HUDEP-2 (cell line): ENCODE results near the gene MYL3.

Experiments used
- DNase-seq, 76 experiments: peaks; one replicate each; lab custom pipeline; 2025; ENCODE audit not compliant: unreplicated experiment in 76 of 76; lab: John Stamatoyannopoulos, UW

The MYL3 gene

DNA sequence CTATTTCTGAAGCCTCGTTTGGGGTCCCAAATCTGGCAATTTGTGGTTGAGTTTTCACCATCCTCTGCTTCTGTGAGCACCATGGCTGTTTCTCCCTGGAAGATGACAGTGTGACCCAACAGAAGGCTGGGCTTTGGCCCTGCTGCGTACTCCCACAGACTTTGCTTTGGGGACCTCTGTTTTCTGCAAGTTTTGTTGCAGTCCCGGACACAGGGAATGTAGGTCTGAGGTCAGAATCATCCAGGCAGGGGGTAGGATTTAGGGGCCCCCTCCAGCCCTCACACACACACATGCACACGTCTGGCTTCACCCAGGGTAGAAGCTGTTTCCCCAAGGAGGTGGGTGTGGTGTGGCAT lies 20.6 kb upstream of the MYL3 start:
- no peak for DNase-seq

DNA sequence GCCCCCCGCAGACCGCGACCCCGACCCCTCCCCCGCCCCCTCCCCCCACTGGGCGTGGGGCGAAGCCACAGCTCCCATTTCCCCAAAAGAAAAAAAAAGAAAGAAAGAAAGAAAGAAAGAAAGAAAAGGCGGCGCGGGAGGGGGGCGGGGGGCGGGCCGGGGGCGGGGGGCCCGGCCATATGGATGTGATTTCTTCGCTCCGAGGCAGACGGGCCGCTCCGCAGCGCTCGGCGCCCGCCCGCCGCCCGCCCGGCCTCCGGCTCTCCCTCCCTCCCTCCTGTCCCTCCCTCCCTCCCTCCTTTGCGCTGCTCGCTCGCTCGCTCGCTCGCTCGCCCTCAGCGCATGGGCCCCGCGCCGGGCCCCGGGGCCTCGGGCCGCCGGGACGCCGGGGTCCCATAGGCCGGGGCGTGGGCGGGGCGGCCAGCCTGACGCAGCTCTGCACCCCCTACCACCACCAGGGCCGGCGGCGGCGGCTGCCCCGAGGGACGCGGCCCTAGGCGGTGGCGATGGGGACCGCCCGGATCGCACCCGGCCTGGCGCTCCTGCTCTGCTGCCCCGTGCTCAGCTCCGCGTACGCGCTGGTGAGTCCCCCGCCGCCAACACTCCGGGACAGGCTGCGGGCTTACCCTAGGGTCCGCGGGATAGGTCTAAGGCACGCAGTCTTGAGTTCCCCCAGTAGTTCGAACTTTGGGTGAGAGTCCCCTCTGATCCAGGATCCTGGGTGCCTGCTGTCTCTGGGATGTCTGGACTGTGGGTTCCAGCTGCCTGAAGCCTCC lies 20.0 kb upstream of the MYL3 start:
- peak in 5 of 76 experiments; percentile 3 to 17 (median 9) for DNase-seq

DNA sequence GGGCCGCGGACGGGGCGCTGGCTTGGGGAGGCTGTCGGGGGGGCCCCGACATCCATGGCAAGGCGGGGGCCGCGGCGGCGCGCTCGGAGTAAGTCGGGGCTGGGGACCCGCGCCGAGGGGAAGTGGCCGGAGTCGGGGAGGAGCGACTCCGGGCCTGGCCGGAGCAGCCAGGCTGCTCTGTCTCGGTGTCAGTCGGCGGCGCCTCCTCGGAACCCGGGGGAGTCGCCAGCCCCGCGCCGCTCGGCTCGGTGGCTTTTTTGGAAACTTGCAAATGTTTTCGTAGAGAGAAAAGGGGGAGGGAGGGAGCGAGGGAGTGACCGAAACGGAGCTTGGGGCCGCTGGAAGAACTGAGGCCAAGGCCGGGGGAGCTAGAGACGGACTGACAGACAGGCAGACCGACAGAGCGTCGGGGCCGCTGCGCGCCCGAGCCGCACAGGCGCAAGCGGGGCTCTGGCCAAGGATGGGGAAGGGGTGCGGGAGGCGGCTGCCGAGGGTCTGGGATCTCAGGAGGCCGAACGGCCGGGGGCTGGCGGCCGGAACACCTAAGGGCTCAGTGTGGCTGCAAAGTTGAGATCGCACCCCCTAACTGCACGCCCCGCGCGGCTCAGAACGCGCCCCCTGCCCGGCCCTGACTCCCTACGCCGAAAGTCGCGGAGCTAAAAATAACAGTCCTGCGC lies 19.3 kb upstream of the MYL3 start:
- DNase-seq: peak in 2 of 76 experiments; percentile 1 to 4

GRCh38 chr3:46881596-46882376 lies 18.5 kb upstream of the MYL3 start:
- no peak for DNase-seq

- no peak for DNase-seq
Measured at GRCh38 chr3:46880884-46881595, 17.8 kb upstream of the MYL3 start.

GRCh38 chr3:46878781-46879436 lies 15.7 kb upstream of the MYL3 start:
- DNase-seq: no peak

- DNase-seq: no peak
Measured at GRCh38 chr3:46877406-46878125, 14.3 kb upstream of the MYL3 start, which contains the start of gene PTH1R. TSS of gene PTH1R (plus strand) at chr3:46877721. CDS start at chr3:46883560, 5,839 bp downstream.

DNA sequence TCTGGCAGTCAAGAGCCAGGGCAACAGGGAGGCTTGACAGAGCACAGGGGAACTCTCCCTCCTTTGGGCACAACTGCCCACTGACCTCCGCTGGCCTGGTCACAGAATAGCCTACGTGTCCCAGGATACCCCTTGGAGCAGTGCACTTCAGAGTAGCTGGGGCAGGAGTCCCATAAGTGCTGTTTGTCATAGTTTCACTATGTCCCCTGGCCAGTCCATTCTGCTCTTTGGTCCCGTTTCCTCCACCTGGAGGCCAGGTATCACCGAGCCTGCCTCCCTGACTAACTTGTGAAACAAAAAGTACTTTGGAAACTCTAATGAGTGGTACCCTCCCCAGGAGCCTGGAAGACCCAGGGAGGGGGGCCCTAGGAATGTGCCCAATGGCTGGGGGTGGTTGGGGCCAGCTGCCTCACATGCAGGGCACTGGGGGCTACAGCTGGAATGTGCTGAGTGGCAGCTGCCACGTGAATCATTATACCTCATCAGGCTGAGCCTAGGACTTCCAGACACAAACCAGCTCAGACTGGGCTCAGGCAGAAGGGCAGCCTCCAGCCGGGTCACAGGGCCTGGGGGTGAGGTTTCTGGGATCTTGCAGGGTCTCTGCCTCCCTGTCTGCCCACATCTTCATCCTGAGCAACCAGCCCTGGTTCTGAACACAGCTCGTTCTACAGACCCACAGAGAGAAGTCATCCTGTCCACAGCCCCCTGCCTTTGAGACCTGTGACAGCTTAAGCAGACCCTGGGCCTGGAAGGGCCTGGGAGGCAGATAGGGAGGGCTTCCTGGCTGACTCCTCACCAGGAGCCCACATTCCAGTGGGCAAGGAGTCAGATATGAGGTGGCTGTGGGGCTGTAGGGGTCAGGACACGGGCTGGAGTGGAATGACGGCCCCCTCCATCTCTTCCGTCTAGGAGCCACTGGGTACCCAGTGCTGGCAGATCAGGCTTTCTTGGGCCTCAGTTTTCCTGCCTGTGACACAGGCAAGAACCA lies 13.4 kb upstream of the MYL3 start:
- no peak for DNase-seq

- DNase-seq: no peak
Measured at GRCh38 chr3:46875560-46875959, 12.3 kb upstream of the MYL3 start.

GRCh38 chr3:46874430-46874829 lies 11.2 kb upstream of the MYL3 start:
- DNase-seq: no peak

GRCh38 chr3:46873521-46873920 lies 10.3 kb upstream of the MYL3 start:
- no peak for DNase-seq

GRCh38 chr3:46871222-46871621 lies 8.0 kb upstream of the MYL3 start:
- no peak for DNase-seq

GRCh38 chr3:46870651-46871050 lies 7.4 kb upstream of the MYL3 start:
- DNase-seq: no peak

DNA sequence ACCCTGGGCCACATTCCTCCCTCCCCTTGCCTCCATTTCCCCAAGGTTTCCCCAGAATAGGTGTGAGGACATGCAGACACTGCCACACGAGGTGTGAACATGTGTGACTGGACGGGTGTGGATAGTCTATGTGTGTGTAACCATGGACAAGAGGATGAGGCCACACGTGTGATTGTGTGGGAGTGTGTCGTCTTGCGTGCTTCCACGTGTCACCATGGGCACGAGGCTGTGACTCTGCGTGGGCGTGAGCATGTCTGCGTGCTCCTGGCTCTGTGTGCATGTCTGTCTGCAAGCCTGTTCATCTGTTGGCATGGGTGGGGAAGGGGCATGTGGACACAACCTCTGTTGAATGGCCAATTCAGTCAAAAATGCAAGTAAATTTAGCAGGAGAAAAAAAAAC lies 6.2 kb upstream of the MYL3 start:
- no peak for DNase-seq

DNA sequence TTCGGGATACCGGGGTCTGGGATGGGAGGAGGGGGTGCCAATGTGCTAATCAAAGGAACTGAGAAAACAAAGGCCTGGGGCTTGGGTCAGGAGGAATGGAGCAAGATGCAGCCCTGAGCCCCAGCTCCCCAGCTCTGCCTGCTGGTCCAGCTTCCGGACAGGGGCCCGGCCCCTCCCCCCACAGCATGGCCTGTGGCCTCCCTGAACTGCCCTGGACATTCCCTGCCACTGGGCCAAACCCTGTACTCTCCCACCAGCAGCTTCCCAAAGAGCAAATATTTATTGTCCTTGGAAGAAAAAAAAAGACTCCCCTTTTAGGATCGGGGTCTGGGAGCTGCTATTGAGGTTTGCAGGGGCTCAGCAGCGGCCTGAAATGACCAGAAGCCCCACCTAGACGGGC lies 5.7 kb upstream of the MYL3 start:
- no peak for DNase-seq

DNA sequence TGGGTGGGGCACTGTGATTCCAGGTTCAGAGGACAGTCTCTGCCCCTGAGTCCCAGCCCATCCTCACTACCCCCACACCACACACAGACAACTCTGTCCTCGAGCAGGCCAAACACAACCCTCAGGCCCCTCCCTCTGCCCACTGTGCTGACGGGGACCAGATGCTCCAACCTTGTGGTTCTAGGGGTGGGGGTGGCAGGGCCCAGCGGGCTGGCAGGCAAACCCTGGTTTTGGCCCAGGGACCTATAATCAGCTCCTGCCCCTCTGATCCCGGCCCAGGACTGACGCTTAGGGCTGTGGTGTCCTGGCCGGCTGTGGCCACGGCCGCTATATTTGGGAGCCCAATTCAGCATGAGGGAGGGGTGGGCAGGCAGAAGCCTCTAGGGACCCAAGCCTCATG lies 5.0 kb upstream of the MYL3 start:
- DNase-seq: no peak

DNA sequence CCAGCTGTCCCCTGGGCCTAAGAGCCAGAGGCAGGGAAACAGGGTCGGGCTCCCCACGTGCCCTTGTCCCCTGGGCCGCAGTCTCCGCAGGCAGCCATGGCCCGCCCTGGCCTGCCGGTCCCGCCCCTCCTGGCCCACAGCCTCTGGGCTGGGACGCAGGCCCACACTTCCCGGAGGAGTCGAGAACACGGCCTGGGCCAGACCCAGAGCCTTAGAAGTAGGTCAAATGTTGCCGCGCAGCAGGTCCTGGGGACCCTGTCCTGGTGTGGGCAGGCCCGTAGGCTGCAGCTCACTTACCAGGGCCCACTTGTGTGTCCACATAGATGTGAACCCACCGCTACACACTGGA lies 4.3 kb upstream of the MYL3 start:
- DNase-seq: no peak

GRCh38 chr3:46866720-46867549 lies 3.7 kb upstream of the MYL3 start:
- peak in 57 of 76 experiments; percentile 2 to 83 (median 45) for DNase-seq
